ENCODE data around the gene CST6. TPM values are rescaled to one million over a fixed set of nuclear protein-coding genes. Genes with fewer than 3 reads are reported as not detected.
A peak's percentile ranks its signal among the peaks of the same experiment; 100 is the strongest.
"Not testable (repeated sequence)": the region's sequence is repeated elsewhere in the genome, so short reads cannot be mapped to it uniquely, and the experiment has no call there.

The CST6 gene
- total RNA-seq, 1 experiment from 2014 or later: not detected

- DNase-seq (ENCODE audit: low spot score): no peak
Observed at GRCh38 chr11:65983589-65983987, 28.2 kb upstream of the CST6 start.

- no peak for DNase-seq (ENCODE audit: low spot score)
Observed at GRCh38 chr11:65987336-65987735, 24.5 kb upstream of the CST6 start.

- DNase-seq (ENCODE audit: low spot score): peak; percentile 91
Observed at GRCh38 chr11:65988791-65989592, 22.8 kb upstream of the CST6 start.

- no peak for DNase-seq (ENCODE audit: low spot score)
Observed at GRCh38 chr11:65992056-65992455, 19.8 kb upstream of the CST6 start.

GRCh38 chr11:65997286-65997685 is 14.5 kb upstream of the CST6 start:
- no peak for DNase-seq (ENCODE audit: low spot score)

GRCh38 chr11:66001942-66002647 is 9.7 kb upstream of the CST6 start, which contains the start of the genes BANF1 and EIF1AD:
BANF1 (plus strand) TSS chr11:66002503; CDS start chr11:66003251, 748 bp downstream.
EIF1AD (minus strand) TSS chr11:66002157; CDS start chr11:66000389, 1,768 bp downstream.
- DNase-seq (ENCODE audit: low spot score): peak; percentile 91

- no peak for DNase-seq (ENCODE audit: low spot score)
Observed at GRCh38 chr11:66002648-66003225, 9.1 kb upstream of the CST6 start.

GRCh38 chr11:66003291-66003690 is 8.5 kb upstream of the CST6 start:
- DNase-seq (ENCODE audit: low spot score): no peak

- DNase-seq (ENCODE audit: low spot score): no peak
Observed at GRCh38 chr11:66004186-66004585, 7.6 kb upstream of the CST6 start.

- no peak for DNase-seq (ENCODE audit: low spot score)
Observed at GRCh38 chr11:66006134-66006890, 5.5 kb upstream of the CST6 start.

GRCh38 chr11:66006891-66007176 is 5.0 kb upstream of the CST6 start:
- no peak for DNase-seq (ENCODE audit: low spot score)

GRCh38 chr11:66007201-66007634 is 4.6 kb upstream of the CST6 start:
- peak; percentile 39 for DNase-seq (ENCODE audit: low spot score)

GRCh38 chr11:66008095-66008467 is 3.7 kb upstream of the CST6 start:
- no peak for DNase-seq (ENCODE audit: low spot score)

- peak; percentile 83 for DNase-seq (ENCODE audit: low spot score)
Observed at GRCh38 chr11:66008468-66009101, 3.2 kb upstream of the CST6 start.

- DNase-seq (ENCODE audit: low spot score): not testable (repeated sequence)
Observed at GRCh38 chr11:66010036-66010435, 1.8 kb upstream of the CST6 start.

- peak; percentile 75 for DNase-seq (ENCODE audit: low spot score)
Observed at GRCh38 chr11:66011239-66011784, 496 bp upstream of the CST6 start.

- DNase-seq (ENCODE audit: low spot score): no peak
Observed at GRCh38 chr11:66012371-66012945, 650 bp downstream of the CST6 start.

- DNase-seq (ENCODE audit: low spot score): peak; percentile 72
Observed at GRCh38 chr11:66012946-66013761, 1.3 kb downstream of the CST6 start.

- no peak for DNase-seq (ENCODE audit: low spot score)
Observed at GRCh38 chr11:66013762-66014100, 1.9 kb downstream of the CST6 start.

GRCh38 chr11:66014804-66015453 is 3.1 kb downstream of the CST6 start:
- no peak for DNase-seq (ENCODE audit: low spot score)

All from A172 (cell line).